GM12872 (cell line): Measurements from ENCODE around the gene MYPOP.

Experiments
- TF ChIP-seq, protein P1 (sequence below): IDR thresholded peaks from 3 replicates; pipeline ENCODE4 v1.5.1; 2011; ENCODE audit warnings: low read depth, mild to moderate bottlenecking, low read length, moderate library complexity; ENCODE audit not compliant: insufficient read depth

Gene MYPOP

DNA sequence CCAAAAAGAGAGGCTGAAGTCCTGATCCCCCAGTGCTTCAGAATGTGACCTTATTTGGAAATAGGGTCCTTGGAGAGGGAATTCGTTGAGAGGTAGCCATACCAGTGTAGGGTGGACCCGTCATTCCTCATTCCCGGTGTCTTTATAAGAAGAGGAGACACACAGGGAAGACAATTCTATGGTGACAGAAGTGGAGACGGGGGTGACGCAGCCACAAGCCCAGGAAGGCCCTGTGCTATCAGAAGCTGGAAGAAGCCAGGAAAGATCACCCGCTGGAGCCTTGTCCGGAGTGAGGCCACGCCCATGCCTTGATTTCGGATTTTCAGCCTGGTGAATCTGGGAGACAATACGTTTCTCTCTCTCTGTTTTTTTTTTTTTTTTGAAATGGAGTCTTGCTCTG lies 2.6 kb upstream of the MYPOP start:
- TF ChIP-seq, protein P1, sequence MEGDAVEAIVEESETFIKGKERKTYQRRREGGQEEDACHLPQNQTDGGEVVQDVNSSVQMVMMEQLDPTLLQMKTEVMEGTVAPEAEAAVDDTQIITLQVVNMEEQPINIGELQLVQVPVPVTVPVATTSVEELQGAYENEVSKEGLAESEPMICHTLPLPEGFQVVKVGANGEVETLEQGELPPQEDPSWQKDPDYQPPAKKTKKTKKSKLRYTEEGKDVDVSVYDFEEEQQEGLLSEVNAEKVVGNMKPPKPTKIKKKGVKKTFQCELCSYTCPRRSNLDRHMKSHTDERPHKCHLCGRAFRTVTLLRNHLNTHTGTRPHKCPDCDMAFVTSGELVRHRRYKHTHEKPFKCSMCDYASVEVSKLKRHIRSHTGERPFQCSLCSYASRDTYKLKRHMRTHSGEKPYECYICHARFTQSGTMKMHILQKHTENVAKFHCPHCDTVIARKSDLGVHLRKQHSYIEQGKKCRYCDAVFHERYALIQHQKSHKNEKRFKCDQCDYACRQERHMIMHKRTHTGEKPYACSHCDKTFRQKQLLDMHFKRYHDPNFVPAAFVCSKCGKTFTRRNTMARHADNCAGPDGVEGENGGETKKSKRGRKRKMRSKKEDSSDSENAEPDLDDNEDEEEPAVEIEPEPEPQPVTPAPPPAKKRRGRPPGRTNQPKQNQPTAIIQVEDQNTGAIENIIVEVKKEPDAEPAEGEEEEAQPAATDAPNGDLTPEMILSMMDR: no peak

DNA sequence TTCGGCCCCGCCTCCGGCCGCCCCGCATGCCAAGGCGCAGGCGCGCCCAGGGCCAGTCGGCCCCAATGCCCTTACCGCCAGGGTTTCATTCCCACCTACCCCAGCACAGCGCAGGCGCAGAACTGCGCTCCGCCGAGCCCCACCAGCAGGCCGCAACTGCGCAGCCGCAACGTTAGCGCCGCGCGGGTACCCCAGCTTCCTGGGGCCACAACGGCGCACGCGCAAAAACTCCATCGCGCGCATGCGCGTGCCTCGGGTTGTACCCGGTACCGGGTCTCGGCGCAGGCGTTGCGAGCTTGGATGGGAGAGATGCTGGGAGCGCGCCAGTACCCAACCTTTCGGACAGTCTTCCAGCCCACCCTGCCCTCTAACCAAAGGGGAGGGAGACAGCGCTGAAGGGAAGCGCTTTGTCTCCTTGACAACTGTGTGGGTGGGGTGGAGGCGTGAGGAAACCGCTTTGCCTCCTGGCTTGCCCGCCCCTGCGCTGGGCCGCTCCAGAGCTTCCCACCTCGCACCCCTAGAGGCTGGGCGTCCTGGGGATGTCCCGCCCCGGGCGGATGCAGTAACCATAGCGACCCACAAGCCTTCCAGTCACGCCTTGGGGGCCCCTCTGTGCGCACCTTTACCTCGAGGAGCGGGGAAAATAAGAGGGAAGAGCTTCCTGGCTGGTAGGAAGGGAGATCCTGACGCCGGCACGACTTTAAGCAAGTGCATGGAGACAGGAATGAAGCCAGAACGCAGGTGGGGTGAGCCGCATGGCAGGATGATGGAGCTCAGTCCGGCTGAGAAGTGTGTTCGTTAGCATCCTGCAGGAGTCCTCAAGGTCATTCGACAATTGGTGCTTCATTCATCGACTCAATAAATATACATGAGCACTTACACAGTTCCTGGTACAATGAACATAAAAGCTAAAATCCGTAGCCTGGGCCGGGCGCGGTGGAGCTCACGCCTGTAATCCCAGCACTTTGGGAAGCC lies 525 bp upstream of the MYPOP start:
- TF ChIP-seq, protein P1: no peak

DNA sequence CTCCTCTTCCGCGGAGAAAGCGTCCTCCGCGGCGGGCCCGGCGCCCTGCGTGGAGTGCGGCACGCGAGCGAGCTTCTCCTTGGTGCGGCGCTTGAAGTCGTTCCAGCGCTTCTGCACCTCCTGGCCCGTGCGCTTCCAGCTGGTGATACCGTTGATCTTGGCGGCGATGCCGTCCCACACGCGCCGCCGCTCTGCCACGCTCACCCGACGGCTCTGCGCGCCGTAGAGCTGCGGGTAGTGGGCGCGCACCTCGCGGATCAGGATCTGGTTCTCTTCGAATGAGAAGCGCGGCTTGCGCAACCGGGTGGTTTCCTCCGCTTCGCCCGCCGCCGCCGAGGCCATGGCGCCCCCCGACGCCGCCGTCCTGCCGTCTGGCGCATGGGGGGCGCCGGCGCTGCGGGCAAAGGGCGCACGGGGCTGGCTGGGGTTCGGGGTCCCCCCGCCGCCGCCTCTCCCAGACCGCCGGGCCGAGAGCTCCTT lies 941 bp downstream of the MYPOP start:
- TF ChIP-seq, protein P1: no peak

DNA sequence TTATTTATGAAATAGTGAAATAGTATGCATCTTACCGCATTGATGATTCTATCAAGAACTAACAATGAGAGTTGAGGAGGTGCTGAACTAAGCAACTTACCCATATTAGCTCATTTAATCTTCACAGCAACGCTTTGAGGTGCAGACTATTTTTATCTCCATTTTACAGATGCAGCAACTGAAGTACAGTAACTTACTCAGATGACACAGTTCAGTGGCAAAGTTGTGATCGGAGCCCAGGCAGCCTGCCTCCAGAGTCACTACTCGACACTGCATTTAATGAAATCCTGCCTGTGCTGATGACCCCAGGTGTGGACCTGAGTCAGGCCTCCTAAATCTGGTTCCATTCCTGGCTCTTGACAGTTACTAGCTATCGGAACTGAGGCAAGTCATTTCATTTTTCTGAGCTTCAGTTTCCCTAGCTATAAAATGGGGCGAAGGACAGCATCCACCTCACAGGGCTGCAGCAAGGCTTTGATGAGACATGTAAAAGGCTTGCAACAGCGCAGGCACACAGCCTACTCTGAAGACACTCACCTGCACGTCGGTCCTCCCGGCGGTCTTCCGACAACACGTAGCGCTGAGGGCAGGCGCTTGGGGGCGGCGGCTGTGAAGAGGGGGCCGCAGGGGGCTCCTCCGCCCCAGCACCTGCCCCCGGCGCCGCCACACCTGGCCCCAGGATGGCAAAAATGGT lies 1.5 kb downstream of the MYPOP start:
- TF ChIP-seq, protein P1: no peak

DNA sequence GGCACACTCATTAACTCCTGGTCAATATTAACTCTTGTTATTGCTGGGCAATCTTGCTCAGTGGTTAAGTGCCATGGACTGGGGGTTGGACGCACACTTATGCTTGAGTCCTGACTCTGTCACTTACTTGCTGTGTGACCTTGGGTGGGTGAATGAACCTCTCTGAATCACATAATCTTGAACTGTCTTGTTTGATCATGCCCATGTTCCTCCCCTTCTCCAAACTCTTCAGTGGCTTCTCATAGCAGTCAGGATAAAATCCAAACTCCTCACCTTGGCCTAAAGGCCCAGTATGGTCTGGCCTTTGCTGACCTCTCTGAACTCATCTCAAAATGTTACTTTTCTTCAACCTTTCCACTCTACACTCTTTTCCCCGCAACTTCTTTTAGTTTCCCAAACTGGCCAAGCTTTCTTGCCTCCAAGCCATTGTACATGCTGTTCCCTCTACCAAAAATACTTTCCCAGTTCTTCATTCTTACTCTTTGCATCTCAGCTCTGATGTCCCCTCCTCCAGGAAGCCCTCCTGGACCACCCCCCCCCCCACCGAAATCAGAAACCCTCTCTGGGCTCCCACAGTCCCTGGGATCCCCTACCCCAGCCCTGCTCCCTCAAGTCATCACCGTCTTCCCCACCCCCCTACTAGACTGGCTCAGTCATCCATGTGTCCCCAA lies 2.4 kb downstream of the MYPOP start:
- TF ChIP-seq, protein P1: no peak

DNA sequence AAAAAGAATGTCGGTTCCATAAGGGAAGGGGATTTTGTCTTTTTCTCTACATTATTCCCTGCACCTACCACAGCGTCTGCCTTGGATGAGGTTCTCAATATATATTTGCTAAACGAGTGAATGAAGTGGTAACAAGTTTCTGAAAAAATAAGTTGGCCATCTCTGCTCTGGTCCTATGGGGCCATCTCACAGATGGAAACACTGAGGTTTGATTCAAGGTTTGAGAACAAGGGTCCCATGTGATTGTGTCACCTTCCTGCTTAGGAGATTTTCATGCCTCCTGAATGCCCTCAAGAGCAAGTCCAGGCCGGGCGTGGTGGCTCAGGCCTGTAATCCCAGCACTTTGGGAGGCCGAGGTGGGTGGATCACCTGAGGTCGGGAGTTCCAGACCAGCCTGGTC lies 3.2 kb downstream of the MYPOP start:
- TF ChIP-seq, protein P1: no peak
